AG10803 (cell line): Measurements from ENCODE around the gene PHF23.

ENCODE experiments used
- DNase-seq: peaks from one replicate; pipeline ENCODE4 v3.0.0; 2010; ENCODE audit warnings: low read depth
- H3K4me3 ChIP-seq: 2 replicates; pipeline ENCODE4 v1.5.1; 2011; ENCODE audit warnings: mild to moderate bottlenecking, low read length, control low read depth
- CTCF ChIP-seq: conservative IDR thresholded peaks from 2 replicates; pipeline ENCODE4 v1.5.1; 2011; ENCODE audit warnings: mild to moderate bottlenecking, low read length, control low read depth, inconsistent platforms

PHF23 gene

GRCh38 chr17:7204828-7205461, 34.3 kb downstream of the PHF23 start:
- TF ChIP-seq CTCF = no peak
- H3K4me3 ChIP-seq = peak overlapping the region; percentile 70
- DNase-seq = peak; percentile 56

- DNase-seq = no peak
- TF ChIP-seq CTCF = no peak
- peak overlapping the region; percentile 70 for H3K4me3 ChIP-seq
Observed at GRCh38 chr17:7204336-7204735, 34.9 kb downstream of the PHF23 start.

- no peak for TF ChIP-seq CTCF
- DNase-seq = no peak
- no peak overlapping the region for H3K4me3 ChIP-seq
Observed at GRCh38 chr17:7203391-7203790, 35.9 kb downstream of the PHF23 start.

- no peak for DNase-seq
- no peak overlapping the region for H3K4me3 ChIP-seq
- TF ChIP-seq CTCF = no peak
Observed at GRCh38 chr17:7196651-7197401, 42.4 kb downstream of the PHF23 start.

GRCh38 chr17:7195971-7196370, 43.3 kb downstream of the PHF23 start:
- no peak overlapping the region for H3K4me3 ChIP-seq
- DNase-seq = no peak
- TF ChIP-seq CTCF = no peak

- H3K4me3 ChIP-seq = no peak overlapping the region
- TF ChIP-seq CTCF = no peak
- no peak for DNase-seq
Observed at GRCh38 chr17:7192271-7192937, 46.9 kb downstream of the PHF23 start.
